SK-N-SH (cell line): ENCODE results near the gene RNF217.

ENCODE experiments used
- CTCF ChIP-seq: fragments of 200-600 bp; sonication (generic); IDR thresholded peaks from 2 replicates; pipeline ENCODE4 v1.6.1; 2017; ENCODE audit warnings: antibody characterized with exemption, mild to moderate bottlenecking, moderate library complexity
- ELF1 ChIP-seq: IDR thresholded peaks from 2 replicates; pipeline ENCODE4 v1.4.0; 2012
- GATA2 ChIP-seq: sonication (generic); formaldehyde crosslinking; IDR thresholded peaks from 2 replicates; pipeline ENCODE4 v1.5.0; 2020; ENCODE audit warnings: mild to moderate bottlenecking, missing genetic modification reagents
- IRF3 ChIP-seq: fragments of 150-350 bp; IDR thresholded peaks from 2 replicates; pipeline ENCODE4 v1.6.1; 2016; ENCODE audit warnings: mild to moderate bottlenecking, low read depth, low read length
- POLR2AphosphoS5 ChIP-seq: IDR thresholded peaks from 2 replicates; pipeline ENCODE4 v1.6.1; 2012; ENCODE audit warnings: low read depth, low read length
- REST ChIP-seq: IDR thresholded peaks from 2 replicates; pipeline ENCODE4 v1.6.1; 2012; ENCODE audit warnings: mild to moderate bottlenecking, low read depth, low read length, moderate library complexity
- RFX5 ChIP-seq: IDR thresholded peaks from 2 replicates; pipeline ENCODE4 v1.6.1; 2012; ENCODE audit warnings: mild to moderate bottlenecking, improper control_type of control experiment, low read length
- TAF1 ChIP-seq: IDR thresholded peaks from 2 replicates; pipeline ENCODE4 v1.6.1; 2012; ENCODE audit warnings: low read depth, mild to moderate bottlenecking, low read length, moderate library complexity, borderline replicate concordance
- USF1 ChIP-seq: IDR thresholded peaks from 2 replicates; pipeline ENCODE4 v1.4.0; 2012; ENCODE audit warnings: low read depth, borderline replicate concordance

- TF ChIP-seq POLR2AphosphoS5 (no peak), REST (no peak), CTCF (no peak), IRF3 (no peak), RFX5 (no peak), TAF1 (no peak), USF1 (no peak), ELF1 (no peak), GATA2 (CRISPR knock-in tag) (no peak)
Measured at GRCh38 chr6:124927806-124928205, 34.4 kb upstream of the RNF217 start.
